ENCODE measurements around the gene SH3PXD2B. TPM values are rescaled to one million over a fixed set of nuclear protein-coding genes. Genes with fewer than 3 reads are reported as not detected.

The SH3PXD2B gene
- total and polyA plus RNA-seq, 2 of the 13 experiments (the other 11 are each of a cell fraction or from before 2014, with no cell fraction given), result 3.4 to 4.6 TPM

DNA sequence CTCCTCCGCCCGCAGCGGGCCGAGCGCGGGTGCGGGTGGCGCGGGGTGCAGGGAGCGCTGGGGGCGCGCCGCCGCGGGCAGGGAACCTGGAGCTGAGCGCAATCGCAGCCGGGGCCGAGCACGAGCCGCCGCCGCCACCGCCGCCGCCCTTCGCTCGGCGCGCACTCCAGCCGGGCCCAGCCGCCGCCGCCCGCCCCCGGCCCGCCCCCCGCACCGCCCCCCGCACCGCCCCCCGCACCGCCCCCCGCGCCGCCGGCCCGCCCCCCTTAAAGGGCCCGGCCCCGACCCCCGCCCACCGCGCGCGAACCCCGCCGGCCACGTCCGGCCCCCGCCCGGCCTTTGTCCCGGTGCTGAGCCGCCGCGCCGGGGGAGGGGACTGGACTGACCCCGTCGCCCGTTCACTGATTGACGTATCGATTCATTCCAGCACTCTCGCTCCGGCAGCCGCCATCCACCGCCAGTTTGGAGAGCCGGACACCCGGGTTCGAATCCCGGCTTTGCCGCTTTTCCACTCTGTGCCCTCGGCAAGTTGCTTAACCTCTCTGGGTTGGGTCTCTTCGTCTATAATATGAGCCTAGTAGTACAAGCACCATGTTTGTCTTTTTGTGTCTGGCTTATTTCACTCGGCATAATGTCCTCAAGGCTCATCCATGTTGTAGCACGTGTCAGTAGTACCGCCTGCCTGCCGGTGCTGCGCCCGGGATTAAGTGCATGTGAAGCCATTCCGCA is at the start of gene SH3PXD2B (continued):
- TF ChIP-seq, protein P1, sequence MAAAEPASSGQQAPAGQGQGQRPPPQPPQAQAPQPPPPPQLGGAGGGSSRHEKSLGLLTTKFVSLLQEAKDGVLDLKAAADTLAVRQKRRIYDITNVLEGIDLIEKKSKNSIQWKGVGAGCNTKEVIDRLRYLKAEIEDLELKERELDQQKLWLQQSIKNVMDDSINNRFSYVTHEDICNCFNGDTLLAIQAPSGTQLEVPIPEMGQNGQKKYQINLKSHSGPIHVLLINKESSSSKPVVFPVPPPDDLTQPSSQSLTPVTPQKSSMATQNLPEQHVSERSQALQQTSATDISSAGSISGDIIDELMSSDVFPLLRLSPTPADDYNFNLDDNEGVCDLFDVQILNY (CRISPR knock-in tag; conservative IDR thresholded peaks at IDR 0.05), result no peak
- TF ChIP-seq ZNF747 (CRISPR knock-in tag; IDR thresholded peaks at IDR 0.05; ENCODE audit: borderline replicate concordance) (no peak), STAT5B (CRISPR knock-in tag; IDR thresholded peaks at IDR 0.05) (no peak), ZNF724P (CRISPR knock-in tag; IDR thresholded peaks at IDR 0.05; ENCODE audit: borderline replicate concordance) (no peak), CHD4 (IDR thresholded peaks at IDR 0.05; ENCODE audit: borderline replicate concordance, low read length) (peak; percentile 75), AFF4 (CRISPR knock-in tag; IDR thresholded peaks at IDR 0.05) (no peak), ZBTB2 (CRISPR knock-in tag; IDR thresholded peaks at IDR 0.05; ENCODE audit: low read depth) (peak; percentile 92), ZNF143 (CRISPR knock-in tag; IDR thresholded peaks at IDR 0.05) (no peak), MATR3 (CRISPR knock-in tag; IDR thresholded peaks at IDR 0.05) (no peak), TCF7L2 (IDR thresholded peaks at IDR 0.05; ENCODE audit: low read depth, low read length) (no peak), MAFF (IDR thresholded peaks at IDR 0.05; ENCODE audit: low read depth, low read length) (no peak), MED1 (CRISPR knock-in tag; IDR thresholded peaks at IDR 0.05) (0 out of 2 replicates have a peak, but pooled peaks have one; percentile 32), KLF12 (CRISPR knock-in tag; IDR thresholded peaks at IDR 0.05; ENCODE audit: borderline replicate concordance) (no peak), PCBP2 (optimal IDR thresholded peaks at IDR 0.05; ENCODE audit: low read depth, low read length, poor library complexity, severe bottlenecking) (no peak), REXO4 (CRISPR knock-in tag; IDR thresholded peaks at IDR 0.05; ENCODE audit: borderline replicate concordance) (no peak), ZNF678 (CRISPR knock-in tag; IDR thresholded peaks at IDR 0.05) (no peak), ZFYVE20 (CRISPR knock-in tag; IDR thresholded peaks at IDR 0.05; ENCODE audit: borderline replicate concordance, low read depth) (no peak)
- TF ChIP-seq, protein P2, sequence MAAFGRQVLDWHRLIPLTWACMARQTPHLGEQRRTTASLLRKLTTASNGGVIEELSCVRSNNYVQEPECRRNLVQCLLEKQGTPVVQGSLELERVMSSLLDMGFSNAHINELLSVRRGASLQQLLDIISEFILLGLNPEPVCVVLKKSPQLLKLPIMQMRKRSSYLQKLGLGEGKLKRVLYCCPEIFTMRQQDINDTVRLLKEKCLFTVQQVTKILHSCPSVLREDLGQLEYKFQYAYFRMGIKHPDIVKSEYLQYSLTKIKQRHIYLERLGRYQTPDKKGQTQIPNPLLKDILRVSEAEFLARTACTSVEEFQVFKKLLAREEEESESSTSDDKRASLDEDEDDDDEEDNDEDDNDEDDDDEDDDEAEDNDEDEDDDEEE (CRISPR knock-in tag; IDR thresholded peaks at IDR 0.05), result no peak
- TF ChIP-seq, protein P3, sequence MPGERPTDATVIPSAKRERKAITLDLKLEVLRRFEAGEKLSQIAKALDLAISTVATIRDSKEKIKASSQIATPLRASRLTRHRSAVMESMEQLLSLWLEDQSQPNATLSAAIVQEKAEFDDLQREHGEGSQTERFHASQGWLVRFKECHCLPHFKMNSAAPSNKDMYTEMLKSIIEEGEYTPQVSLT (CRISPR knock-in tag; IDR thresholded peaks at IDR 0.05; ENCODE audit: borderline replicate concordance, low read depth), result no peak
- TF ChIP-seq, protein P4, sequence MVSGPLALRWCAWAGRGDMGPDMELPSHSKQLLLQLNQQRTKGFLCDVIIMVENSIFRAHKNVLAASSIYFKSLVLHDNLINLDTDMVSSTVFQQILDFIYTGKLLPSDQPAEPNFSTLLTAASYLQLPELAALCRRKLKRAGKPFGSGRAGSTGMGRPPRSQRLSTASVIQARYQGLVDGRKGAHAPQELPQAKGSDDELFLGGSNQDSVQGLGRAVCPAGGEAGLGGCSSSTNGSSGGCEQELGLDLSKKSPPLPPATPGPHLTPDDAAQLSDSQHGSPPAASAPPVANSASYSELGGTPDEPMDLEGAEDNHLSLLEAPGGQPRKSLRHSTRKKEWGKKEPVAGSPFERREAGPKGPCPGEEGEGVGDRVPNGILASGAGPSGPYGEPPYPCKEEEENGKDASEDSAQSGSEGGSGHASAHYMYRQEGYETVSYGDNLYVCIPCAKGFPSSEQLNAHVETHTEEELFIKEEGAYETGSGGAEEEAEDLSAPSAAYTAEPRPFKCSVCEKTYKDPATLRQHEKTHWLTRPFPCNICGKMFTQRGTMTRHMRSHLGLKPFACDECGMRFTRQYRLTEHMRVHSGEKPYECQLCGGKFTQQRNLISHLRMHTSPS (CRISPR knock-in tag; IDR thresholded peaks at IDR 0.05; ENCODE audit: low read depth), result no peak
